GM12878 (cell line): ENCODE data around the gene TSHZ2. TPM values are rescaled to one million over a fixed set of nuclear protein-coding genes. Genes with fewer than 3 reads are reported as not detected.

Experiments
- ATAC-seq: fragments of 200-7000 bp; cut with Tn5 transposase; 3 replicates; pipeline ENCODE4 v1.9.1; 2020; ENCODE audit warnings: mild to moderate bottlenecking, moderate library complexity
- BruUV-seq: library from RNA; stranded (reverse); fragments of 400-500 nt; replicated peaks from 2 replicates; lab custom pipeline; 2021; lab: Mats Ljungman, UMichigan
- CTCF ChIA-PET: fragments of 300-600 bp; sonication (Branson Sonifier 250); formaldehyde crosslinking; extraction: SDS; loops from one replicate; lab custom pipeline; 2021; ENCODE audit warnings: inconsistent platforms; lab: Yijun Ruan, JAX
- POLR2A ChIA-PET: fragments of 350-600 bp; formaldehyde crosslinking; extraction: SDS; loops from one replicate; lab custom pipeline; 2021; ENCODE audit warnings: inconsistent platforms; lab: Charles Lee
- RAD21 ChIA-PET: fragments of 300-600 bp; sonication (Branson Sonifier 250); formaldehyde crosslinking; loops from one replicate; lab custom pipeline; 2023; ENCODE audit warnings: antibody characterized with exemption; ENCODE audit not compliant: unreplicated experiment; lab: Charles Lee
- SMC1A ChIA-PET: fragments of 300-600 bp; sonication (Branson Sonifier 250); formaldehyde crosslinking; loops from one replicate; lab custom pipeline; 2023; ENCODE audit not compliant: unreplicated experiment, uncharacterized antibody; lab: Charles Lee
- DNase-seq: peaks from one replicate; pipeline ENCODE4 v3.0.0-alpha.2; 2011; ENCODE audit warnings: low read depth, low spot score
- FAIRE-seq: peaks from 3 replicates; lab custom pipeline; 2011; peaks lifted over from hg19 to GRCh38; lab: Jason Lieb, UNC
- H2AFZ ChIP-seq: 2 replicates; pipeline ENCODE4 v1.6.0; 2011; ENCODE audit warnings: low read depth, low read length, control low read depth; ENCODE audit not compliant: control insufficient read depth
- H3K27ac ChIP-seq: 2 replicates; pipeline ENCODE4 v1.5.1; 2011; ENCODE audit warnings: control low read depth; ENCODE audit not compliant: control insufficient read depth, insufficient read depth
- H3K27me3 ChIP-seq, 2 experiments: replicated peaks in 1 of 2; 2 replicates each; pipeline versions ENCODE4 v1.6.0 to v1.6.1; 2011; ENCODE audit warnings: low read length in 1 of 2; ENCODE audit not compliant: control insufficient read depth in 2 of 2, insufficient read depth in 2 of 2
- H3K36me3 ChIP-seq, 2 experiments: 2 replicates each; pipeline ENCODE4 v1.5.1; 2011; ENCODE audit warnings: low read length in 1 of 2; ENCODE audit not compliant: control insufficient read depth in 2 of 2, insufficient read depth in 2 of 2
- H3K4me1 ChIP-seq: 2 replicates; pipeline ENCODE4 v1.6.1; 2011; ENCODE audit warnings: mild to moderate bottlenecking, low read length, moderate library complexity, mixed read lengths; ENCODE audit not compliant: control insufficient read depth, insufficient read depth
- H3K4me2 ChIP-seq: 2 replicates; pipeline ENCODE4 v1.6.0; 2011; ENCODE audit warnings: control low read depth; ENCODE audit not compliant: control insufficient read depth, insufficient read depth
- H3K4me3 ChIP-seq: fragments of 200-600 bp; sonication (generic); 2 replicates; pipeline ENCODE4 v1.5.1; 2016
- H3K79me2 ChIP-seq: 2 replicates; pipeline ENCODE4 v1.6.0; 2011; ENCODE audit warnings: low read length; ENCODE audit not compliant: control insufficient read depth, insufficient read depth
- H3K9ac ChIP-seq: 2 replicates; pipeline ENCODE4 v1.8.0; 2011; ENCODE audit warnings: low read length, control low read depth, mixed read lengths; ENCODE audit not compliant: control insufficient read depth, insufficient read depth
- H3K9me3 ChIP-seq: replicated peaks from 3 replicates; pipeline ENCODE4 v1.5.1; 2011; ENCODE audit warnings: mild to moderate bottlenecking, low read length; ENCODE audit not compliant: control insufficient read depth, insufficient read depth
- H4K20me1 ChIP-seq: 2 replicates; pipeline ENCODE4 v1.6.0; 2011; ENCODE audit not compliant: control insufficient read depth, insufficient read depth
- CREM ChIP-seq: IDR thresholded peaks from 2 replicates; pipeline ENCODE4 v1.6.1; 2014; ENCODE audit warnings: antibody characterized with exemption, low read depth
- PRDM15 ChIP-seq: fragments of 450-650 bp; formaldehyde crosslinking; IDR thresholded peaks from 2 replicates; pipeline ENCODE4 v1.4.0; 2020; ENCODE audit warnings: mild to moderate bottlenecking, moderate library complexity
- WGBS: methylation state at CpG from one replicate; pipeline ENCODE4 v1.1.6; 2016; ENCODE audit warnings: low lambda C conversion rate; ENCODE audit not compliant: insufficient replicate concordance, insufficient coverage; ENCODE audit errors: missing lambda C conversion rate; 5-methylcytosine and 5-hydroxymethylcytosine counted together
- in situ Hi-C: fragments of 300-500 bp; cut with MboI; formaldehyde crosslinking; loops from 9 replicates; pipeline ENCODE4 v1.14.3; 2018; ENCODE audit warnings: mixed read lengths
- intact Hi-C: fragments of 100-400 bp; cut with micrococcal nuclease; formaldehyde crosslinking; loops from one replicate; pipeline ENCODE4 v1.14.2; 2022; ENCODE audit not compliant: unreplicated experiment
- polyA plus RNA-seq, 11 experiments: library from polyadenylated mRNA; depleted of rRNA in 4 of 11; unstranded in 6 of 11; stranded (reverse) in 5 of 11; fragments of >200 nt; fragmentation: Nextera tagmentation in 4 of 11; fragmentation: Illumina TruSeq in 1 of 11; extraction: Ambion mirVana in 4 of 11; extraction: Trizol in 1 of 11; gene quantifications; 1 replicate in 1 of 11; 2 replicates in 10 of 11; pipeline versions ENCODE4 v1.2.1 to v1.2.3, GENCODE V29; 2011 to 2016; ENCODE audit warnings: inconsistent platforms in 2 of 11, missing spikeins in 2 of 11, low read depth in 1 of 11
- total RNA-seq, 4 experiments: library from RNA; depleted of rRNA in 3 of 4; stranded (reverse); fragments of >200 nt in 3 of 4; fragmentation: Illumina TruSeq in 1 of 4; extraction: Trizol in 1 of 4; gene quantifications; 2 replicates each; pipeline versions ENCODE4 v1.2.1 to v1.2.3, GENCODE V29; 2013 to 2021

Gene TSHZ2
- total and polyA plus RNA-seq, 10 of the 15 experiments (the other 5 are each of a cell fraction or from before 2014, with no cell fraction given), result 0.01 to 0.86 (median 0.13) TPM; not detected in 2

GRCh38 chr20:52998268-52998667, 26.1 kb downstream of the TSHZ2 start:
- peaks cover 14% of the 10 kb centered on the region for H3K4me1 ChIP-seq

More at GRCh38 chr20:52998268-52998667, 26.1 kb downstream of the TSHZ2 start:
- Histone ChIP-seq H3K9me3 (no peaks in the 10 kb centered on the region; the same call in 2 of the 3 replicates), H2AFZ (no peak overlapping the region), H3K9ac (no peak overlapping the region), H3K36me3 (no peaks in the 10 kb centered on the region), H4K20me1 (no peaks in the 10 kb centered on the region), H3K27me3 (no peaks in the 10 kb centered on the region), H3K79me2 (no peaks in the 10 kb centered on the region), H3K27ac (no peak overlapping the region), H3K4me3 (no peak overlapping the region), H3K4me2 (no peak overlapping the region)
- 67% methylated on average over 6 of the region's 6 CpGs for WGBS
- SMC1A ChIA-PET, result interaction anchor here (5.7 kb wide), 1 partner anchor 13 kb away, joined by 42 read pairs; no protein-coding TSS in a partner anchor
- in situ Hi-C loops (no loop called here), intact Hi-C loops (no loop called here)
- ATAC-seq (no peak), FAIRE-seq (no peak), DNase-seq (no peak)
- POLR2A ChIA-PET, result no interaction called here
- BruUV-seq, result no TSS peak
- no peak for TF ChIP-seq PRDM15 (CRISPR knock-in tag)
- no peak for TF ChIP-seq CREM
- RAD21 ChIA-PET, result no interaction called here
- CTCF ChIA-PET, result interaction anchor here (0.7 to 3.8 kb wide), 3 partner anchors 8 to 23 kb away, joined by 3 to 24 read pairs (median 4); no protein-coding TSS in a partner anchor
